HEK293 (cell line): ENCODE measurements around the gene MMP1.

Experiments used
- CTCF ChIA-PET: fragments of 350-600 bp; formaldehyde crosslinking; extraction: SDS; loops from one replicate; lab custom pipeline; 2021; ENCODE audit warnings: antibody characterized with exemption; lab: Yijun Ruan, JAX
- POLR2A ChIA-PET: fragments of 300-600 bp; formaldehyde crosslinking; extraction: SDS; loops from one replicate; lab custom pipeline; 2020; ENCODE audit warnings: antibody characterized with exemption, inconsistent platforms; lab: Yijun Ruan, JAX
- H3K27ac ChIP-seq: fragments of 200-500 bp; sonication (Bioruptor generic); 2 replicates; pipeline ENCODE4 v1.5.1; 2014; ENCODE audit warnings: low read depth, low read length, control low read depth, inconsistent platforms; ENCODE audit errors: extremely low read depth
- H3K36me3 ChIP-seq, 2 experiments: fragments of 200-500 bp in 1 of 2; sonication (Bioruptor generic) in 1 of 2; 1 replicate in 1 of 2; 2 replicates in 1 of 2; pipeline ENCODE4 v1.5.1; 2014 to 2017; ENCODE audit warnings: inconsistent platforms in 2 of 2, low read length in 2 of 2; ENCODE audit not compliant: control insufficient read depth in 2 of 2, insufficient read depth in 1 of 2
- H3K4me1 ChIP-seq: fragments of 200-500 bp; sonication (Bioruptor generic); 2 replicates; pipeline ENCODE4 v1.5.1; 2014; ENCODE audit warnings: mild to moderate bottlenecking, low read length, inconsistent platforms; ENCODE audit not compliant: control insufficient read depth, insufficient read depth
- H3K4me3 ChIP-seq: 2 replicates; pipeline ENCODE4 v1.5.1; 2011; ENCODE audit warnings: low read depth, mild to moderate bottlenecking, control low read depth, low read length, moderate library complexity
- H3K9me3 ChIP-seq: fragments of 200-500 bp; sonication (Bioruptor generic); 2 replicates; pipeline ENCODE4 v1.5.1; 2014; ENCODE audit warnings: low read depth, low read length, inconsistent platforms; ENCODE audit not compliant: control insufficient read depth, insufficient read depth
- ATF2 ChIP-seq: fragments of 450-650 bp; formaldehyde crosslinking; IDR thresholded peaks from 2 replicates; pipeline ENCODE4 v1.5.1; 2016; ENCODE audit warnings: missing biosample characterization, missing genetic modification characterization, low read depth
- BCL11B ChIP-seq: fragments of 450-650 bp; formaldehyde crosslinking; IDR thresholded peaks from 2 replicates; pipeline ENCODE4 v1.5.1; 2016; ENCODE audit warnings: low read depth, missing biosample characterization, missing genetic modification characterization
- ELK4 ChIP-seq: IDR thresholded peaks from 2 replicates; pipeline ENCODE4 v1.6.1; 2011; ENCODE audit warnings: mild to moderate bottlenecking, low read depth, low read length, borderline replicate concordance
- GFI1B ChIP-seq: fragments of 450-650 bp; formaldehyde crosslinking; IDR thresholded peaks from 2 replicates; pipeline ENCODE4 v1.5.1; 2016; ENCODE audit warnings: missing biosample characterization, missing genetic modification characterization
- HOXC10 ChIP-seq: sonication (generic); formaldehyde crosslinking; IDR thresholded peaks from 2 replicates; pipeline ENCODE4 v1.8.1; 2023; ENCODE audit warnings: mild to moderate bottlenecking, missing genetic modification reagents
- KLF10 ChIP-seq: fragments of 450-650 bp; IDR thresholded peaks from 2 replicates; pipeline ENCODE4 v1.5.1; 2018; ENCODE audit warnings: missing biosample characterization, mild to moderate bottlenecking, missing genetic modification characterization
- KLF8 ChIP-seq: fragments of 450-650 bp; formaldehyde crosslinking; IDR thresholded peaks from 2 replicates; pipeline ENCODE4 v1.5.1; 2016; ENCODE audit warnings: missing biosample characterization, missing genetic modification characterization
- OVOL3 ChIP-seq: fragments of 450-650 bp; formaldehyde crosslinking; IDR thresholded peaks from 2 replicates; pipeline ENCODE4 v1.5.1; 2016; ENCODE audit warnings: missing biosample characterization, missing genetic modification characterization
- RBAK ChIP-seq: fragments of 450-650 bp; formaldehyde crosslinking; IDR thresholded peaks from 2 replicates; pipeline ENCODE4 v1.5.1; 2016; ENCODE audit warnings: missing biosample characterization, missing genetic modification characterization
- REST ChIP-seq: fragments of 450-650 bp; formaldehyde crosslinking; IDR thresholded peaks from 2 replicates; pipeline ENCODE4 v1.5.1; 2016; ENCODE audit warnings: missing biosample characterization, missing genetic modification characterization
- SP2 ChIP-seq: fragments of 450-650 bp; formaldehyde crosslinking; IDR thresholded peaks from 2 replicates; pipeline ENCODE4 v1.5.1; 2016; ENCODE audit warnings: missing biosample characterization, missing genetic modification characterization
- TRIM28 ChIP-seq: IDR thresholded peaks from 2 replicates; pipeline ENCODE4 v1.6.1; 2011; ENCODE audit warnings: low read length, control low read depth, borderline replicate concordance
- ZFP69B ChIP-seq: fragments of 450-650 bp; formaldehyde crosslinking; IDR thresholded peaks from 2 replicates; pipeline ENCODE4 v1.5.1; 2016; ENCODE audit warnings: missing biosample characterization, missing genetic modification characterization
- ZNF10 ChIP-seq: fragments of 450-650 bp; formaldehyde crosslinking; IDR thresholded peaks from 2 replicates; pipeline ENCODE4 v1.5.1; 2017; ENCODE audit warnings: missing biosample characterization, missing genetic modification characterization
- ZNF133 ChIP-seq: fragments of 450-650 bp; formaldehyde crosslinking; IDR thresholded peaks from 2 replicates; pipeline ENCODE4 v1.5.1; 2016; ENCODE audit warnings: missing biosample characterization, missing genetic modification characterization
- ZNF146 ChIP-seq: fragments of 450-650 bp; formaldehyde crosslinking; IDR thresholded peaks from 2 replicates; pipeline ENCODE4 v1.5.1; 2016; ENCODE audit warnings: missing biosample characterization, missing genetic modification characterization
- ZNF157 ChIP-seq: fragments of 450-650 bp; formaldehyde crosslinking; IDR thresholded peaks from 2 replicates; pipeline ENCODE4 v1.5.1; 2016; ENCODE audit warnings: missing biosample characterization, missing genetic modification characterization
- ZNF184 ChIP-seq: fragments of 450-650 bp; IDR thresholded peaks from 2 replicates; pipeline ENCODE4 v1.5.1; 2018; ENCODE audit warnings: missing biosample characterization, mild to moderate bottlenecking, missing genetic modification characterization
- ZNF211 ChIP-seq: fragments of 450-650 bp; formaldehyde crosslinking; IDR thresholded peaks from 2 replicates; pipeline ENCODE4 v1.5.1; 2016; ENCODE audit warnings: low read depth, missing biosample characterization, missing genetic modification characterization
- ZNF248 ChIP-seq: fragments of 450-650 bp; formaldehyde crosslinking; IDR thresholded peaks from 2 replicates; pipeline ENCODE4 v1.5.1; 2017; ENCODE audit warnings: missing biosample characterization, missing genetic modification characterization
- ZNF449 ChIP-seq: fragments of 450-650 bp; formaldehyde crosslinking; IDR thresholded peaks from 2 replicates; pipeline ENCODE4 v1.5.1; 2017; ENCODE audit warnings: missing biosample characterization, mild to moderate bottlenecking, missing genetic modification characterization, moderate library complexity
- ZNF473 ChIP-seq: fragments of 450-650 bp; formaldehyde crosslinking; IDR thresholded peaks from 2 replicates; pipeline ENCODE4 v1.5.1; 2017; ENCODE audit warnings: missing biosample characterization, missing genetic modification characterization
- ZNF518A ChIP-seq: fragments of 450-650 bp; formaldehyde crosslinking; conservative IDR thresholded peaks from 2 replicates; pipeline ENCODE4 v1.5.1; 2016; ENCODE audit warnings: low read depth, missing biosample characterization, missing genetic modification characterization
- ZNF521 ChIP-seq: fragments of 450-650 bp; formaldehyde crosslinking; IDR thresholded peaks from 2 replicates; pipeline ENCODE4 v1.5.1; 2017; ENCODE audit warnings: missing biosample characterization, mild to moderate bottlenecking, missing genetic modification characterization
- ZNF585B ChIP-seq: fragments of 450-650 bp; formaldehyde crosslinking; IDR thresholded peaks from 2 replicates; pipeline ENCODE4 v1.5.1; 2016; ENCODE audit warnings: missing biosample characterization, missing genetic modification characterization
- ZNF629 ChIP-seq: fragments of 450-650 bp; formaldehyde crosslinking; IDR thresholded peaks from 2 replicates; pipeline ENCODE4 v1.5.1; 2017; ENCODE audit warnings: missing biosample characterization, missing genetic modification characterization
- ZNF707 ChIP-seq: fragments of 450-650 bp; formaldehyde crosslinking; IDR thresholded peaks from 2 replicates; pipeline ENCODE4 v1.5.1; 2016; ENCODE audit warnings: missing biosample characterization, missing genetic modification characterization
- ZSCAN30 ChIP-seq: fragments of 450-650 bp; IDR thresholded peaks from 2 replicates; pipeline ENCODE4 v1.5.1; 2018; ENCODE audit warnings: missing biosample characterization, mild to moderate bottlenecking, missing genetic modification characterization, moderate library complexity

MMP1 gene

GRCh38 chr11:102771351-102771750, 26.6 kb downstream of the MMP1 start:
- no peaks in the 10 kb centered on the region for H3K36me3 ChIP-seq
- no peak for TF ChIP-seq ZNF707 (tag by site-specific recombination)
- no peak for TF ChIP-seq ZNF473 (tag by site-specific recombination)
- TF ChIP-seq ZNF133: no peak
- no peak for TF ChIP-seq TRIM28
- no peak for TF ChIP-seq GFI1B (tag by site-specific recombination)
- TF ChIP-seq ZFP69B: no peak
- no peak for TF ChIP-seq ZNF449 (tag by site-specific recombination)
- TF ChIP-seq ATF2 (tag by site-specific recombination): no peak
- TF ChIP-seq ZNF518A: no peak
- TF ChIP-seq HOXC10 (CRISPR knock-in tag): no peak
- TF ChIP-seq SP2 (tag by site-specific recombination): no peak
- no peak for TF ChIP-seq RBAK
- no peak for TF ChIP-seq OVOL3
- no peak for TF ChIP-seq KLF8 (tag by site-specific recombination)
- TF ChIP-seq ZNF211: no peak
- TF ChIP-seq ELK4: no peak
- no peak for TF ChIP-seq BCL11B (tag by site-specific recombination)
- no peak for TF ChIP-seq ZNF629
- TF ChIP-seq ZNF10 (tag by site-specific recombination): no peak
- TF ChIP-seq ZNF184 (tag by site-specific recombination): no peak
- H3K4me3 ChIP-seq: no peak overlapping the region
- no peaks in the 10 kb centered on the region for H3K9me3 ChIP-seq
- POLR2A ChIA-PET: no interaction called here
- no peak overlapping the region for H3K27ac ChIP-seq
- H3K4me1 ChIP-seq: no peaks in the 10 kb centered on the region
- CTCF ChIA-PET: interaction anchor here (0.6 kb wide), 1 partner anchor 418 kb away, joined by 3 read pairs; no protein-coding TSS in a partner anchor

- CTCF ChIA-PET: no interaction called here
- no peaks in the 10 kb centered on the region for H3K4me1 ChIP-seq
- no peak overlapping the region for H3K4me3 ChIP-seq
- H3K27ac ChIP-seq: no peak overlapping the region
- no peaks in the 10 kb centered on the region for H3K9me3 ChIP-seq
- POLR2A ChIA-PET: no interaction called here
- no peaks in the 10 kb centered on the region for H3K36me3 ChIP-seq
- TF ChIP-seq ZNF146 (tag by site-specific recombination) (no peak), ZNF585B (no peak), KLF10 (no peak), ZSCAN30 (no peak), ZNF157 (no peak), ZNF248 (tag by site-specific recombination) (no peak), ZNF521 (tag by site-specific recombination) (no peak), REST (tag by site-specific recombination) (no peak)
These were observed 27.8 kb downstream of the MMP1 start for GRCh38 chr11:102770191-102770590.
